Measurements from ENCODE around the gene AMBRA1.
A peak's percentile ranks its signal among the peaks of the same experiment; 100 is the strongest.

AMBRA1 gene

GRCh38 chr11:46397526-46397925 lies 196.3 kb downstream of the AMBRA1 start:
- DNase-seq (ENCODE audit: low read depth in 2 of 2) = no peak

GRCh38 chr11:46393759-46394158 lies 200.1 kb downstream of the AMBRA1 start:
- no peak for DNase-seq (ENCODE audit: low read depth in 2 of 2)

GRCh38 chr11:46393231-46393616 lies 200.6 kb downstream of the AMBRA1 start:
- no peak for DNase-seq (ENCODE audit: low read depth in 2 of 2)

- DNase-seq (ENCODE audit: low read depth in 2 of 2) = peak; percentile 49 to 69
Measured at GRCh38 chr11:46392421-46393230, 201.2 kb downstream of the AMBRA1 start.

- no peak for DNase-seq (ENCODE audit: low read depth in 2 of 2)
Measured at GRCh38 chr11:46391578-46392420, 202.0 kb downstream of the AMBRA1 start, which contains the start of gene CHRM4. CHRM4 (minus strand) TSS chr11:46391776; CDS start chr11:46386557, 5,219 bp downstream.

GRCh38 chr11:46391186-46391577 lies 202.6 kb downstream of the AMBRA1 start:
- no peak for DNase-seq (ENCODE audit: low read depth in 2 of 2)

GRCh38 chr11:46390331-46391171 lies 203.3 kb downstream of the AMBRA1 start:
- DNase-seq (ENCODE audit: low read depth in 2 of 2) = no peak

- peak; percentile 43 to 51 for DNase-seq (ENCODE audit: low read depth in 2 of 2)
Measured at GRCh38 chr11:46389450-46390330, 204.1 kb downstream of the AMBRA1 start.

GRCh38 chr11:46388619-46389449 lies 205.0 kb downstream of the AMBRA1 start:
- DNase-seq (ENCODE audit: low read depth in 2 of 2) = no peak

- no peak for DNase-seq (ENCODE audit: low read depth in 2 of 2)
Measured at GRCh38 chr11:46387919-46388618, 205.8 kb downstream of the AMBRA1 start.

- no peak for DNase-seq (ENCODE audit: low read depth in 2 of 2)
Measured at GRCh38 chr11:46387456-46387855, 206.4 kb downstream of the AMBRA1 start.

GRCh38 chr11:46386674-46387073 lies 207.1 kb downstream of the AMBRA1 start:
- no peak for DNase-seq (ENCODE audit: low read depth in 2 of 2)

- no peak for DNase-seq (ENCODE audit: low read depth in 2 of 2)
Measured at GRCh38 chr11:46386005-46386578, 207.7 kb downstream of the AMBRA1 start.

- DNase-seq (ENCODE audit: low read depth in 2 of 2) = no peak
Measured at GRCh38 chr11:46385169-46386004, 208.4 kb downstream of the AMBRA1 start.

GRCh38 chr11:46383974-46384701 lies 209.7 kb downstream of the AMBRA1 start:
- no peak for DNase-seq (ENCODE audit: low read depth in 2 of 2)

GRCh38 chr11:46383404-46383758 lies 210.4 kb downstream of the AMBRA1 start:
- no peak for DNase-seq (ENCODE audit: low read depth in 2 of 2)

- DNase-seq (ENCODE audit: low read depth in 2 of 2) = no peak
Measured at GRCh38 chr11:46382646-46383403, 211.0 kb downstream of the AMBRA1 start.
